SK-N-SH (cell line): ENCODE results near the gene TMEM74B.
"Not testable (repeated sequence)": the region's sequence is repeated elsewhere in the genome, so short reads cannot be mapped to it uniquely, and the experiment has no call there.

Experiments
- CTCF ChIP-seq: fragments of 200-600 bp; sonication (generic); IDR thresholded peaks from 2 replicates; pipeline ENCODE4 v1.6.1; 2017; ENCODE audit warnings: antibody characterized with exemption, mild to moderate bottlenecking, moderate library complexity
- POLR2AphosphoS5 ChIP-seq: IDR thresholded peaks from 2 replicates; pipeline ENCODE4 v1.6.1; 2012; ENCODE audit warnings: low read depth, low read length
- TAF1 ChIP-seq: IDR thresholded peaks from 2 replicates; pipeline ENCODE4 v1.6.1; 2012; ENCODE audit warnings: low read depth, mild to moderate bottlenecking, low read length, moderate library complexity, borderline replicate concordance
- USF2 ChIP-seq: fragments of 150-350 bp; IDR thresholded peaks from 2 replicates; pipeline ENCODE4 v1.6.1; 2017; ENCODE audit warnings: antibody characterized with exemption, low read length, low read depth, borderline replicate concordance
- YY1 ChIP-seq: IDR thresholded peaks from 2 replicates; pipeline ENCODE4 v1.4.0; 2012; ENCODE audit warnings: low read depth, mild to moderate bottlenecking

GRCh38 chr20:1216527-1217427 is 32.0 kb upstream of the TMEM74B start:
- TF ChIP-seq POLR2AphosphoS5, CTCF, TAF1, YY1, USF2: not testable (repeated sequence)
